HEK293T (cell line): ENCODE measurements around the gene OR4E1.
A peak's percentile ranks its signal among the peaks of the same experiment; 100 is the strongest.

Experiments used
- CTCF ChIA-PET: fragments of 350-600 bp; formaldehyde crosslinking; extraction: SDS; loops from one replicate; lab custom pipeline; 2021; ENCODE audit warnings: antibody characterized with exemption, inconsistent platforms; lab: Yijun Ruan, JAX
- POLR2A ChIA-PET: fragments of 350-600 bp; formaldehyde crosslinking; extraction: SDS; loops from one replicate; lab custom pipeline; 2020; ENCODE audit warnings: antibody characterized with exemption, inconsistent platforms; lab: Yijun Ruan, JAX
- DNase-seq: peaks from one replicate; pipeline ENCODE4 v3.0.0; 2012; ENCODE audit warnings: mixed read lengths; ENCODE audit errors: extremely low spot score
- ARNT ChIP-seq: fragments of 450-650 bp; IDR thresholded peaks from 2 replicates; pipeline ENCODE4 v1.6.1; 2017; ENCODE audit warnings: mild to moderate bottlenecking
- BHLHE40 ChIP-seq: fragments of 450-650 bp; IDR thresholded peaks from 2 replicates; pipeline ENCODE4 v1.6.1; 2016; ENCODE audit warnings: mild to moderate bottlenecking, moderate library complexity, borderline replicate concordance
- CTBP1 ChIP-seq: fragments of 450-650 bp; IDR thresholded peaks from 2 replicates; pipeline ENCODE4 v1.6.1; 2016; ENCODE audit warnings: borderline replicate concordance
- ELF4 ChIP-seq: fragments of 450-650 bp; IDR thresholded peaks from 2 replicates; pipeline ENCODE4 v1.6.1; 2017; ENCODE audit warnings: antibody characterized with exemption
- FOXA1 ChIP-seq: fragments of 450-650 bp; IDR thresholded peaks from 2 replicates; pipeline ENCODE4 v1.6.1; 2016; ENCODE audit warnings: mild to moderate bottlenecking
- FOXK2 ChIP-seq: fragments of 450-650 bp; IDR thresholded peaks from 2 replicates; pipeline ENCODE4 v1.6.1; 2016; ENCODE audit warnings: mild to moderate bottlenecking
- FOXM1 ChIP-seq: fragments of 450-650 bp; IDR thresholded peaks from 2 replicates; pipeline ENCODE4 v1.6.1; 2017; ENCODE audit warnings: mild to moderate bottlenecking, borderline replicate concordance
- HDGF ChIP-seq: fragments of 450-650 bp; IDR thresholded peaks from 2 replicates; pipeline ENCODE4 v1.6.1; 2017; ENCODE audit warnings: antibody characterized with exemption, borderline replicate concordance
- L3MBTL2 ChIP-seq: fragments of 450-650 bp; conservative IDR thresholded peaks from 2 replicates; pipeline ENCODE4 v1.6.1; 2016; ENCODE audit warnings: mild to moderate bottlenecking
- LEF1 ChIP-seq: fragments of 450-650 bp; IDR thresholded peaks from 2 replicates; pipeline ENCODE4 v1.6.1; 2017; ENCODE audit warnings: mild to moderate bottlenecking, borderline replicate concordance
- NFRKB ChIP-seq: fragments of 450-650 bp; IDR thresholded peaks from 2 replicates; pipeline ENCODE4 v1.6.1; 2016; ENCODE audit warnings: mild to moderate bottlenecking, moderate library complexity
- PKNOX1 ChIP-seq: fragments of 450-650 bp; IDR thresholded peaks from 2 replicates; pipeline ENCODE4 v1.6.1; 2016
- SP1 ChIP-seq: fragments of 450-650 bp; IDR thresholded peaks from 2 replicates; pipeline ENCODE4 v1.6.1; 2017
- SUZ12 ChIP-seq: fragments of 450-650 bp; IDR thresholded peaks from 2 replicates; pipeline ENCODE4 v1.6.1; 2016; ENCODE audit warnings: mild to moderate bottlenecking
- TARDBP ChIP-seq: fragments of 450-650 bp; IDR thresholded peaks from 2 replicates; pipeline ENCODE4 v1.6.1; 2016
- ZNF384 ChIP-seq: fragments of 450-650 bp; IDR thresholded peaks from 2 replicates; pipeline ENCODE4 v1.6.1; 2016

Gene OR4E1

GRCh38 chr14:21673718-21674117 is at the start of gene OR4E1:
Gene OR4E1 (minus strand): TSS chr14:21673818. CDS start chr14:21670935, 2,883 bp downstream.
- TF ChIP-seq TARDBP (no peak), FOXM1 (no peak), BHLHE40 (no peak), CTBP1 (no peak), L3MBTL2 (no peak), ARNT (no peak), SUZ12 (no peak), NFRKB (no peak), SP1 (no peak)
- ChIA-PET POLR2A (no interaction called here), CTCF (no interaction called here)
- no peak for DNase-seq

GRCh38 chr14:21721504-21721903 is 47.9 kb upstream of the OR4E1 start:
- no peak for TF ChIP-seq FOXK2
- no peak for TF ChIP-seq SUZ12
- TF ChIP-seq FOXM1, result no peak
- no peak for TF ChIP-seq TARDBP
- TF ChIP-seq FOXA1, result no peak
- no peak for TF ChIP-seq BHLHE40
- TF ChIP-seq L3MBTL2, result no peak
- TF ChIP-seq CTBP1, result no peak
- no peak for TF ChIP-seq LEF1
- TF ChIP-seq PKNOX1, result no peak
- no peak for TF ChIP-seq ZNF384
- TF ChIP-seq HDGF, result no peak
- TF ChIP-seq SP1, result no peak
- ChIA-PET CTCF (interaction anchor here (0.9 to 1.8 kb wide), 2 partner anchors 10 to 13 kb away, joined by 3 to 8 read pairs; no protein-coding TSS in a partner anchor), POLR2A (no interaction called here)
- no peak for DNase-seq

GRCh38 chr14:21719841-21720240 is 46.2 kb upstream of the OR4E1 start:
- ChIA-PET POLR2A (no interaction called here), CTCF (interaction anchor here (0.6 kb wide), 1 partner anchor 70 kb away, joined by 3 read pairs; no protein-coding TSS in a partner anchor)
- no peak for TF ChIP-seq FOXM1
- TF ChIP-seq NFRKB, result no peak
- TF ChIP-seq ZNF384, result no peak
- TF ChIP-seq HDGF, result no peak
- TF ChIP-seq FOXA1, result no peak
- no peak for DNase-seq

- TF ChIP-seq PKNOX1, result no peak
- no peak for TF ChIP-seq ELF4
- no peak for TF ChIP-seq FOXM1
- TF ChIP-seq SP1, result no peak
- no peak for TF ChIP-seq ZNF384
- no peak for TF ChIP-seq SUZ12
- TF ChIP-seq FOXA1, result no peak
- no peak for TF ChIP-seq LEF1
- no peak for TF ChIP-seq HDGF
- no peak for TF ChIP-seq CTBP1
- TF ChIP-seq FOXK2, result no peak
- no peak for TF ChIP-seq ARNT
- DNase-seq, result no peak
- POLR2A ChIA-PET, result no interaction called here
- CTCF ChIA-PET, result interaction anchor here (0.8 kb wide), 2 partner anchors 9 kb away, joined by 3 read pairs; no protein-coding TSS in a partner anchor
These were observed 40.8 kb upstream of the OR4E1 start for GRCh38 chr14:21714318-21714929.

- TF ChIP-seq HDGF (no peak), FOXM1 (no peak), ELF4 (no peak), ZNF384 (no peak)
- ChIA-PET POLR2A (no interaction called here), CTCF (interaction anchor here (0.8 to 3.8 kb wide), 8 partner anchors 10 to 81 kb away, joined by 3 to 27 read pairs (median 6); no protein-coding TSS in a partner anchor)
- no peak for DNase-seq
These were observed 38.4 kb upstream of the OR4E1 start for GRCh38 chr14:21712036-21712435.

- ChIA-PET POLR2A (no interaction called here), CTCF (interaction anchor here (0.6 to 3.8 kb wide), 8 partner anchors 10 to 199 kb away, joined by 3 to 27 read pairs (median 4); no protein-coding TSS in a partner anchor)
- DNase-seq, result peak; percentile 33
- TF ChIP-seq LEF1 (no peak), PKNOX1 (no peak), ELF4 (no peak), FOXA1 (no peak), NFRKB (no peak), BHLHE40 (no peak)
These were observed 37.8 kb upstream of the OR4E1 start for GRCh38 chr14:21711360-21711961.

GRCh38 chr14:21704338-21704737 is 30.7 kb upstream of the OR4E1 start:
- no peak for DNase-seq
- ChIA-PET POLR2A (no interaction called here), CTCF (interaction anchor here (0.6 to 1.3 kb wide), 4 partner anchors 30 to 167 kb away, joined by 3 to 4 read pairs (median 4); no protein-coding TSS in a partner anchor)
- TF ChIP-seq PKNOX1 (no peak), BHLHE40 (no peak), NFRKB (no peak), ARNT (no peak), SUZ12 (no peak), TARDBP (no peak), SP1 (no peak), ELF4 (no peak), HDGF (no peak), FOXA1 (no peak), FOXK2 (no peak), CTBP1 (no peak), LEF1 (no peak), ZNF384 (no peak), L3MBTL2 (no peak), FOXM1 (no peak)
